Activated CD8-positive, alpha-beta T cell treated with anti-CD3 and anti-CD28 coated beads, Interleukin-2, amount 10 ng/mL, durations not matched to agents 7 days and 5 days (primary cell): ENCODE results near the gene STX1B. TPM values are rescaled to one million over a fixed set of nuclear protein-coding genes. Genes with fewer than 3 reads are reported as not detected.
"Not testable (repeated sequence)": the region's sequence is repeated elsewhere in the genome, so short reads cannot be mapped to it uniquely, and the experiment has no call there.

Source experiments
- ATAC-seq: fragments of 150-1000 bp; cut with Tn5 transposase; one replicate; pipeline ENCODE4 v1.10.0; 2021; ENCODE audit warnings: moderate library complexity
- CTCF ChIA-PET: fragments of 350-600 bp; sonication (Branson Sonifier 250); formaldehyde crosslinking; loops from one replicate; lab custom pipeline; 2021; ENCODE audit warnings: antibody characterized with exemption; lab: Charles Lee
- POLR2A ChIA-PET: fragments of 350-600 bp; sonication (Branson Sonifier 250); formaldehyde crosslinking; loops from one replicate; lab custom pipeline; 2021; ENCODE audit warnings: antibody characterized with exemption; lab: Charles Lee
- DNase-seq: peaks from one replicate; pipeline ENCODE4 v3.0.0-alpha.2; 2020
- H3K27ac Mint-ChIP-seq: one replicate; pipeline ENCODE4 v1.8.0; 2021; ENCODE audit warnings: mild to moderate bottlenecking, mixed read lengths
- H3K27me3 Mint-ChIP-seq: one replicate; pipeline ENCODE4 v1.8.0; 2021; ENCODE audit warnings: low read depth, mixed read lengths
- H3K36me3 Mint-ChIP-seq: one replicate; pipeline ENCODE4 v1.8.0; 2021; ENCODE audit warnings: low read depth, mixed read lengths
- H3K4me1 Mint-ChIP-seq: one replicate; pipeline ENCODE4 v1.8.0; 2021; ENCODE audit warnings: low read depth, mixed read lengths
- H3K4me3 Mint-ChIP-seq: one replicate; pipeline ENCODE4 v1.8.0; 2021; ENCODE audit warnings: mild to moderate bottlenecking, mixed read lengths
- H3K9me3 Mint-ChIP-seq: one replicate; pipeline ENCODE4 v1.8.0; 2022; ENCODE audit warnings: mixed read lengths; ENCODE audit not compliant: insufficient read depth
- total RNA-seq, 2 experiments: library from RNA; stranded (reverse); gene quantifications; one replicate each; pipeline ENCODE4 v1.2.3, GENCODE V29; 2021

Gene STX1B
- total RNA-seq, 2 experiments from 2014 or later, result 1.7 to 2.2 TPM

- H3K36me3 Mint-ChIP-seq, CTCF ChIA-PET, H3K27ac Mint-ChIP-seq, POLR2A ChIA-PET, ATAC-seq, H3K9me3 Mint-ChIP-seq, H3K4me3 Mint-ChIP-seq, DNase-seq: not testable (repeated sequence)
- H3K27me3 Mint-ChIP-seq, result peaks cover 51% of the 10 kb centered on the region
- peaks cover 16% of the 10 kb centered on the region for H3K4me1 Mint-ChIP-seq
Observed at GRCh38 chr16:31011815-31012214, 1.4 kb upstream of the STX1B start.

GRCh38 chr16:31009894-31010584, 399 bp downstream of the STX1B start:
- no peak for DNase-seq
- ChIA-PET CTCF (no interaction called here), POLR2A (no interaction called here)
- H3K9me3 Mint-ChIP-seq, result no peaks in the 10 kb centered on the region
- no peak for ATAC-seq
- peaks cover 16% of the 10 kb centered on the region for H3K4me1 Mint-ChIP-seq
- peak overlapping the region; percentile 53 for H3K4me3 Mint-ChIP-seq
- no peaks in the 10 kb centered on the region for H3K36me3 Mint-ChIP-seq
- H3K27ac Mint-ChIP-seq, result no peak overlapping the region
- peaks cover 53% of the 10 kb centered on the region for H3K27me3 Mint-ChIP-seq

DNA sequence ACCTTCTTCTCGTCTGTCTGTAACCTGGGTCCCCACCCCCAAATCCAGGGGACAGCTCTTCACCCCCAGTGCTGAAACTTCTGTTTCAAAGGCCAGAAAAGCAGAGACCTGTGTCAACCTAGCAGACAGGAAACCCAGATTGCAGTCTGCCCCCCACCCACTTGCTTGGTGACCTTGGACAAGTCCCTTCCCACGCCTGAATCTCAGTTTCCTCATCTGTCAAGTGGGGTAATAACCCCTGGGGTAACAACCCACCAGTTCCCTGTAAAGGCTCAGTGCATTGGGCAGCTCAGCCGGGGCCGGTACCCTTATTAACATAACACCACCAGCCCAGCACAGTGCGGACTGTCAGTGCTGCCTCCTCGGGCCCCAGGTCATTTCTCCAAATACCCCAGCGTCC, 1.3 kb downstream of the STX1B start:
- Mint-ChIP-seq H3K4me1 (peaks cover 16% of the 10 kb centered on the region), H3K27me3 (peaks cover 49% of the 10 kb centered on the region), H3K9me3 (no peaks in the 10 kb centered on the region), H3K36me3 (no peaks in the 10 kb centered on the region), H3K27ac (no peak overlapping the region), H3K4me3 (no peak overlapping the region)
- ChIA-PET CTCF (interaction anchor here (1.3 kb wide), 1 partner anchor 67 kb away, joined by 3 read pairs; no protein-coding TSS in a partner anchor), POLR2A (interaction anchor here (0.8 to 1.0 kb wide), 2 partner anchors 15 to 67 kb away, joined by 3 read pairs; no protein-coding TSS in a partner anchor)
- no peak for ATAC-seq
- no peak for DNase-seq

DNA sequence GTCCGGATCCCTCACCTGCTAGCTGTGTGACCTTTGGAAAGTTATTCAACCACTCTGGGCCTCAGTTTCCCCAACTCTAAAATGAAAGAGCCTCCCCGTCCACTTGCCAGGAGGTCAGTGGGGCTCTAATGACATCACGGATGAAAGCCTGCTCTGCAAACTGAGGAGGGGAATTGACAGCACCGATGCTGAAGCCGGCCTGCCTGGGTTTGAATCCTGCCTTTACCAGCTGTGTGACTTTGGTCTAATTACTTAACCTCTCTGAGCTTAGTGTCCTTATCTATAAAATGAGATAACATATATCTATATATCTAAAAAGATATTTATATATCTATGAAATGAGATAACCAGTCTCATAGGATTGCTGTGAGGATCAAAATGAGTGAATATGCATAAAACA, 1.9 kb downstream of the STX1B start:
- ATAC-seq, result no peak
- ChIA-PET POLR2A (interaction anchor here (0.8 to 1.0 kb wide), 2 partner anchors 15 to 67 kb away, joined by 3 read pairs; no protein-coding TSS in a partner anchor), CTCF (interaction anchor here (1.3 kb wide), 1 partner anchor 67 kb away, joined by 3 read pairs; no protein-coding TSS in a partner anchor)
- Mint-ChIP-seq H3K4me3 (no peak overlapping the region), H3K9me3 (no peaks in the 10 kb centered on the region), H3K27ac (no peak overlapping the region), H3K36me3 (no peaks in the 10 kb centered on the region), H3K27me3 (peaks cover 45% of the 10 kb centered on the region), H3K4me1 (peaks cover 16% of the 10 kb centered on the region)
- DNase-seq, result no peak

- Mint-ChIP-seq H3K4me3 (no peak overlapping the region), H3K27ac (no peak overlapping the region), H3K36me3 (no peaks in the 10 kb centered on the region), H3K27me3 (peaks cover 42% of the 10 kb centered on the region), H3K4me1 (peaks cover 16% of the 10 kb centered on the region), H3K9me3 (no peaks in the 10 kb centered on the region)
- POLR2A ChIA-PET, result interaction anchor here (1.0 kb wide), 1 partner anchor 14 kb away, joined by 3 read pairs; no protein-coding TSS in a partner anchor
- DNase-seq (no peak), ATAC-seq (no peak)
- CTCF ChIA-PET, result interaction anchor here (1.3 kb wide), 1 partner anchor 66 kb away, joined by 3 read pairs; no protein-coding TSS in a partner anchor
Observed at GRCh38 chr16:31008149-31008548, 2.3 kb downstream of the STX1B start.

DNA sequence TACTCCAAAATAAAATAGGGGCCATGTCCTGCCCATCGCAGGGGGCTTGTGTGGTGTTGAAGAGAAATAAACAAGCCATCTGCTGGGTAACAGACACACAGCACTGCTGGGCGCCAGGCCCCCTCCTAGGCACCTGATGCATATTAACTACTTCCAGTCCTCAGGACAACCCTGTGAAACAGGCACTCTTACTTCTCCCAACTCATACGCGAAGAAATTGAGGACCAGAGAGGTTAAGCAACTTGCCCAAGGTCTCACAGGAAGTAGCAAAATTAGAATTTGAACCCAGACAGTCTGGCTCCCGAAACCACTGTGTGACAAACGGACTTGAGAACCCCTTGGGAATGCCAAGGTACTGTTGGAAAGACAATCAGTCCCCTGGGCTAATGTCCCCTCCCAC, 2.8 kb downstream of the STX1B start:
- Mint-ChIP-seq H3K27ac (no peak overlapping the region), H3K4me1 (peaks cover 16% of the 10 kb centered on the region), H3K4me3 (no peak overlapping the region), H3K27me3 (peaks cover 38% of the 10 kb centered on the region), H3K9me3 (no peaks in the 10 kb centered on the region), H3K36me3 (no peaks in the 10 kb centered on the region)
- DNase-seq (no peak), ATAC-seq (no peak)
- ChIA-PET CTCF (no interaction called here), POLR2A (no interaction called here)

- peaks cover 15% of the 10 kb centered on the region for H3K4me1 Mint-ChIP-seq
- ATAC-seq (no peak), DNase-seq (no peak)
- H3K27ac Mint-ChIP-seq, result peak overlapping the region; percentile 47
- H3K9me3 Mint-ChIP-seq, result no peaks in the 10 kb centered on the region
- CTCF ChIA-PET, result no interaction called here
- H3K27me3 Mint-ChIP-seq, result peaks cover 32% of the 10 kb centered on the region
- POLR2A ChIA-PET, result interaction anchor here (1.2 kb wide), 1 partner anchor 10 kb away, joined by 5 read pairs; no protein-coding TSS in a partner anchor
- no peak overlapping the region for H3K4me3 Mint-ChIP-seq
- no peaks in the 10 kb centered on the region for H3K36me3 Mint-ChIP-seq
Observed at GRCh38 chr16:31006589-31006988, 3.8 kb downstream of the STX1B start.

DNA sequence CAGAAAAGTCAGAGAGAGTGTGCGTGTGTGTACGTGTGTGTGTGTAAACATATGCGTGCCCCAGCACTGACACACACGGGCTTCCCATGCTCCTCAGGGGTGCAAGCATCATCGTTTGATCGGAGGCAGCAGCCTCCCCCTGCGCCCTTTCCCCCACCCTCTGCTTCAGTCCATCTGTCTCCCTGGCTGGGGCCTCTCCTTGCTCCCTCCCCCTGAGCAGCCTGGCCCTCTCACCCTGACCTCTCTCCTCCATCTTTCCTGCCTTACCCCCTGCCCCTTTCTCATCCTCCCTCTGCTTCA, 4.4 kb downstream of the STX1B start:
- H3K9me3 Mint-ChIP-seq, result no peaks in the 10 kb centered on the region
- H3K27me3 Mint-ChIP-seq, result peaks cover 27% of the 10 kb centered on the region
- no peak overlapping the region for H3K27ac Mint-ChIP-seq
- CTCF ChIA-PET, result no interaction called here
- H3K4me3 Mint-ChIP-seq, result no peak overlapping the region
- DNase-seq (no peak), ATAC-seq (no peak)
- POLR2A ChIA-PET, result interaction anchor here (1.2 kb wide), 1 partner anchor 9 kb away, joined by 5 read pairs; no protein-coding TSS in a partner anchor
- no peaks in the 10 kb centered on the region for H3K36me3 Mint-ChIP-seq
- H3K4me1 Mint-ChIP-seq, result peaks cover 9% of the 10 kb centered on the region

DNA sequence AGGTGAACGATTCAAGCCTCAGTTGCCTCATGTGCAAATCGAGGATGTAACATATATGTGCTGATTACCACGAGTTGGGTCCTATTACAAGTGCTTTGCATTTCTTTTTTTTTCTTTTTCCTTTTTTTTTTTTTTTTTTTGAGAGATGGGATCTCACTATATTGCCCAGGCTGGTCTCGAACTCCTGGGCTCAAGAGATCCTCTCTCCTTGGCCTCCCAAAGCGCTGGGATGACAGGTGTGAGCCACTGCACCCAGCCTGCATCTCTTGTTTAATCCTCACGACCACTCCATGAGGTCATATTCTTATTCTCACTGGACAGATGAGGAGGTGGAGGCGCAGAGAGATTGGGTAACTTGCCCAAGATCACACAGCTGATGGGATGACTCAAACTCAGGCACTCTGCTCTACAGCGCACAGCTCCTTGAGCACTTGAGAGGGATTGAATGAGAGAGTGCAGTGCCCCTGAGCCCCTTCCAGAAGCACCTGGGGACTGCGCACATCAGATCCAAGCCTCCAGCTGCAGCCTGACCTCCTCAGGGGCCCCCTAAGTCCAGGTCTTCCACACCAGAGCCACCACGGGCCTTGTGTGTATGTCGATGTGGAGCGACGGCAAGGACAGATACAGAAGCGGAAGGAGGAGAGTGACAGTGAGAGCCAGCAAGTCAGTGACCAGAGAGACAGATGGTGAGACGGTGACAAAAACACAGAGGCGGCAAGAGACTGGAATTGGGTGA, 4.9 kb downstream of the STX1B start:
- POLR2A ChIA-PET, result interaction anchor here (0.9 to 1.2 kb wide), 2 partner anchors 8 to 48 kb away, joined by 3 to 5 read pairs; partner anchors contain the start of gene SETD1A
- H3K27ac Mint-ChIP-seq, result no peak overlapping the region
- ATAC-seq (no peak), DNase-seq (no peak)
- no peak overlapping the region for H3K4me3 Mint-ChIP-seq
- peaks cover 23% of the 10 kb centered on the region for H3K27me3 Mint-ChIP-seq
- peaks cover 6% of the 10 kb centered on the region for H3K4me1 Mint-ChIP-seq
- H3K9me3 Mint-ChIP-seq, result no peaks in the 10 kb centered on the region
- H3K36me3 Mint-ChIP-seq, result no peaks in the 10 kb centered on the region
- CTCF ChIA-PET, result interaction anchor here (2.1 kb wide), 1 partner anchor 21 kb away, joined by 9 read pairs; the partner anchor contains the start of gene HSD3B7

DNA sequence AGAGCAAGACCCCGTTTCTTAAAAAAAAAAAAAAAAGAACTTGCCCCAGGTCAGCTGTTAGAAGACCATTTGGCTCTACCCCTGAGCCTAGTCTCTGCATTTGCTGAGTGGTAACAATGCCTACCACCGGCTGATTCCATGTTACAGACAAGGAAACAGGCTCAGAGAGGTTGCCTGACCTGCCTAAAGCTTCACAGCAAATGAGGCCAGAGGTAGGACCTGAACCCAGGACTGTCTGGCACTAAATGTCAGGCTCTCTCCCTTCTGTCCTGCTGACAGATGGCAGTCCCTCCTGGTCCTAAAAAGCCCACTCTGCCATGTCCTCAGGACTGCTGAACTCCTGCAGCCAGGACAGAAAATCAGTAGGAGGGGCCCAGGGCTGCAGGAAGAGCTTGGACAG, 5.8 kb downstream of the STX1B start:
- Mint-ChIP-seq H3K27me3 (peaks cover 19% of the 10 kb centered on the region), H3K9me3 (no peaks in the 10 kb centered on the region), H3K36me3 (no peaks in the 10 kb centered on the region), H3K4me1 (peaks cover 1% of the 10 kb centered on the region), H3K27ac (no peak overlapping the region), H3K4me3 (no peak overlapping the region)
- CTCF ChIA-PET, result interaction anchor here (1.5 to 2.1 kb wide), 2 partner anchors 21 to 138 kb away, joined by 3 to 9 read pairs; partner anchors contain the start of gene HSD3B7
- ATAC-seq (no peak), DNase-seq (no peak)
- POLR2A ChIA-PET, result interaction anchor here (0.9 kb wide), 1 partner anchor 47 kb away, joined by 3 read pairs; the partner anchor contains the start of gene SETD1A

GRCh38 chr16:31003744-31004143, 6.7 kb downstream of the STX1B start:
- no peak for DNase-seq
- peaks cover 20% of the 10 kb centered on the region for H3K27me3 Mint-ChIP-seq
- ChIA-PET POLR2A (interaction anchor here (0.6 kb wide), 2 partner anchors 17 to 111 kb away, joined by 3 read pairs; no protein-coding TSS in a partner anchor), CTCF (interaction anchor here (1.5 to 2.1 kb wide), 2 partner anchors 20 to 138 kb away, joined by 3 to 9 read pairs; partner anchors contain the start of gene HSD3B7)
- no peaks in the 10 kb centered on the region for H3K4me1 Mint-ChIP-seq
- no peak overlapping the region for H3K27ac Mint-ChIP-seq
- ATAC-seq, result no peak
- no peaks in the 10 kb centered on the region for H3K36me3 Mint-ChIP-seq
- no peaks in the 10 kb centered on the region for H3K9me3 Mint-ChIP-seq
- H3K4me3 Mint-ChIP-seq, result no peak overlapping the region
